Endothelial cell of umbilical vein (primary cell): ENCODE data around the gene CATSPER3. TPM values are rescaled to one million over a fixed set of nuclear protein-coding genes. Genes with fewer than 3 reads are reported as not detected.

Experiments used
- BruUV-seq: library from RNA; stranded (reverse); fragments of 400-500 nt; replicated peaks from 2 replicates; lab custom pipeline; 2021; lab: Mats Ljungman, UMichigan
- CTCF ChIA-PET: fragments of 300-600, 350-600 bp; sonication (Branson Sonifier 250); formaldehyde crosslinking; loops from one replicate; lab custom pipeline; 2021; ENCODE audit warnings: antibody characterized with exemption, inconsistent platforms; lab: Charles Lee
- POLR2A ChIA-PET: fragments of 300-600, 350-600 bp; sonication (Branson Sonifier 250); formaldehyde crosslinking; loops from one replicate; lab custom pipeline; 2021; ENCODE audit warnings: antibody characterized with exemption, inconsistent platforms; lab: Charles Lee
- DNase-seq: peaks from one replicate; pipeline ENCODE4 v3.0.0-alpha.2; 2011; ENCODE audit warnings: low read depth, low spot score
- FAIRE-seq: peaks from 2 replicates; lab custom pipeline; 2011; peaks lifted over from hg19 to GRCh38; lab: Jason Lieb, UNC
- H2AFZ ChIP-seq: 2 replicates; pipeline ENCODE4 v1.6.0; 2012; ENCODE audit warnings: low read depth, low read length, control low read depth, inconsistent platforms
- H3K27ac ChIP-seq: 2 replicates; pipeline ENCODE4 v1.5.1; 2011; ENCODE audit warnings: low read depth, mild to moderate bottlenecking, control low read depth, low read length, moderate library complexity; ENCODE audit not compliant: insufficient read depth
- H3K27me3 ChIP-seq, 2 experiments: 2 replicates each; pipeline versions ENCODE4 v1.6.0 to v1.6.1; 2011; ENCODE audit warnings: low read length in 2 of 2, mixed read lengths in 1 of 2; ENCODE audit not compliant: control insufficient read depth in 2 of 2, insufficient read depth in 2 of 2
- H3K36me3 ChIP-seq, 2 experiments: 2 replicates in 1 of 2; 3 replicates in 1 of 2; pipeline ENCODE4 v1.5.1; 2011; ENCODE audit warnings: low read length in 2 of 2, mild to moderate bottlenecking in 1 of 2, moderate library complexity in 1 of 2; ENCODE audit not compliant: control insufficient read depth in 2 of 2, insufficient read depth in 2 of 2; ENCODE audit errors: extremely low read depth in 1 of 2
- H3K4me1 ChIP-seq: 3 replicates; pipeline ENCODE4 v1.5.1; 2011; ENCODE audit warnings: mild to moderate bottlenecking, low read length; ENCODE audit not compliant: control insufficient read depth, insufficient read depth; ENCODE audit errors: extremely low read depth
- H3K4me2 ChIP-seq: 2 replicates; pipeline ENCODE4 v1.6.1; 2011; ENCODE audit warnings: low read length, control low read depth, mixed read lengths; ENCODE audit not compliant: insufficient read depth
- H3K4me3 ChIP-seq, 3 experiments: fragments of 200-600 bp in 1 of 3; sonication (generic), shearing (Covaris generic) in 1 of 3; replicated peaks in 1 of 3; 2 replicates each; pipeline ENCODE4 v1.5.1; 2011 to 2016; ENCODE audit warnings: control low read depth in 3 of 3, low read length in 3 of 3, mild to moderate bottlenecking in 2 of 3, inconsistent platforms in 1 of 3, low read depth in 1 of 3, moderate library complexity in 1 of 3; ENCODE audit not compliant: insufficient read depth in 1 of 3
- H3K79me2 ChIP-seq: 2 replicates; pipeline ENCODE4 v1.6.0; 2012; ENCODE audit warnings: low read length, inconsistent platforms; ENCODE audit not compliant: control insufficient read depth, insufficient read depth
- H3K9ac ChIP-seq: replicated peaks from 2 replicates; pipeline ENCODE3; 2011; ENCODE audit warnings: low read length, control low read depth; ENCODE audit not compliant: insufficient read depth; ENCODE audit errors: extremely low read depth
- H3K9me1 ChIP-seq: replicated peaks from 3 replicates; pipeline ENCODE4 v1.6.0; 2011; ENCODE audit warnings: mild to moderate bottlenecking, low read length; ENCODE audit not compliant: control insufficient read depth, insufficient read depth; ENCODE audit errors: extremely low read depth
- H3K9me3 ChIP-seq: replicated peaks from 2 replicates; pipeline ENCODE4 v1.5.1; 2012; ENCODE audit warnings: low read length, inconsistent platforms; ENCODE audit not compliant: control insufficient read depth, insufficient read depth
- H4K20me1 ChIP-seq: replicated peaks from 2 replicates; pipeline ENCODE3; 2011; ENCODE audit warnings: mild to moderate bottlenecking, low read length; ENCODE audit not compliant: control insufficient read depth, insufficient read depth; ENCODE audit errors: extremely low read depth
- CTCF ChIP-seq, 2 donors: IDR thresholded peaks; 1 replicate in 1 of 2; 2 replicates in 1 of 2; pipeline ENCODE4 v1.5.1; 2011; ENCODE audit warnings: low read length in 2 of 2, mild to moderate bottlenecking in 2 of 2, moderate library complexity in 2 of 2, control low read depth in 1 of 2, inconsistent platforms in 1 of 2, low read depth in 1 of 2; ENCODE audit not compliant: insufficient read depth in 1 of 2; ENCODE audit errors: extremely low read depth in 1 of 2
- EZH2 ChIP-seq: IDR thresholded peaks from 2 replicates; pipeline ENCODE4 v1.6.1; 2012; ENCODE audit warnings: borderline replicate concordance, low read depth, mild to moderate bottlenecking, moderate library complexity, low read length, inconsistent platforms; ENCODE audit not compliant: severe bottlenecking
- FOS ChIP-seq: IDR thresholded peaks from 2 replicates; pipeline ENCODE4 v1.6.1; 2011; ENCODE audit warnings: mild to moderate bottlenecking, low read length, moderate library complexity, borderline replicate concordance; ENCODE audit not compliant: insufficient read depth
- GATA2 ChIP-seq: IDR thresholded peaks from 2 replicates; pipeline ENCODE4 v1.7.0; 2011; ENCODE audit warnings: low read depth, mild to moderate bottlenecking, moderate library complexity, mixed read lengths, low read length; ENCODE audit not compliant: insufficient read length, insufficient read depth
- JUN ChIP-seq: IDR thresholded peaks from 2 replicates; pipeline ENCODE4 v1.6.1; 2011; ENCODE audit warnings: borderline replicate concordance, low read depth; ENCODE audit not compliant: insufficient read length, insufficient read depth
- MAX ChIP-seq: IDR thresholded peaks from 2 replicates; pipeline ENCODE4 v1.6.1; 2011; ENCODE audit not compliant: insufficient read depth, insufficient read length
- MYC ChIP-seq: IDR thresholded peaks from one replicate; pipeline ENCODE4 v1.6.1; 2011; ENCODE audit warnings: mild to moderate bottlenecking, low read depth, low read length
- POLR2A ChIP-seq: IDR thresholded peaks from 2 replicates; pipeline ENCODE4 v1.6.1; 2012; ENCODE audit warnings: low read depth, mild to moderate bottlenecking, control low read depth, low read length
- POLR2AphosphoS5 ChIP-seq: IDR thresholded peaks from 2 replicates; pipeline ENCODE4 v1.6.1; 2012; ENCODE audit warnings: low read depth, mild to moderate bottlenecking, control low read depth, low read length, moderate library complexity; ENCODE audit not compliant: insufficient read depth
- dilution Hi-C: fragments of 300-500 bp; cut with MboI; formaldehyde crosslinking; loops from one replicate; pipeline ENCODE4 v1.15.0; 2019; ENCODE audit warnings: low sequenced_read_pairs; ENCODE audit not compliant: extremely low pct_ligation_motif_present
- intact Hi-C: fragments of 100-400 bp; cut with micrococcal nuclease; formaldehyde crosslinking; loops from one replicate; pipeline ENCODE4 v1.10.0; 2022
- polyA plus RNA-seq, 4 experiments: library from polyadenylated mRNA; depleted of rRNA in 3 of 4; stranded (reverse) in 3 of 4; unstranded in 1 of 4; fragments of >200 nt; gene quantifications; 2 replicates each; pipeline versions ENCODE4 v1.2.1 to v1.2.3, GENCODE V29; 2011 to 2012; ENCODE audit warnings: missing spikeins in 1 of 4
- total RNA-seq: library from RNA; stranded (reverse); gene quantifications from 2 replicates; pipeline ENCODE4 v1.2.3, GENCODE V29; 2021

Gene CATSPER3
- total and polyA plus RNA-seq, 2 donors (not counting 3 experiments of a cell fraction or from before 2014, with no cell fraction given): 0.43 to 0.71 TPM

GRCh38 chr5:135042595-135042994 lies 74.9 kb downstream of the CATSPER3 start:
- no peak for DNase-seq
- no peaks in the 10 kb centered on the region for H3K4me1 ChIP-seq
- H3K36me3 ChIP-seq: no peaks in the 10 kb centered on the region
- H3K9me1 ChIP-seq: no peaks in the 10 kb centered on the region
- no peak for TF ChIP-seq POLR2A
- TF ChIP-seq GATA2: no peak
- TF ChIP-seq JUN: no peak
- no peak for TF ChIP-seq MAX
- no peak for TF ChIP-seq POLR2AphosphoS5
- H4K20me1 ChIP-seq: no peaks in the 10 kb centered on the region
- no peak for FAIRE-seq
- peaks cover 62 to 89% of the 10 kb centered on the region in 2 experiments for H3K27me3 ChIP-seq
- POLR2A ChIA-PET: interaction anchor here (0.6 kb wide), 1 partner anchor 323 kb away, joined by 4 read pairs; no protein-coding TSS in a partner anchor
- no peak overlapping the region for H3K27ac ChIP-seq
- no peak overlapping the region for H3K9ac ChIP-seq
- H2AFZ ChIP-seq: no peak overlapping the region
- intact Hi-C loops: loop anchor here (5.0 kb wide), 1 partner anchor 150 kb away; no protein-coding TSS in a partner anchor
- H3K79me2 ChIP-seq: no peaks in the 10 kb centered on the region
- BruUV-seq: no TSS peak
- H3K4me2 ChIP-seq: no peak overlapping the region
- no peaks in the 10 kb centered on the region for H3K9me3 ChIP-seq
- CTCF ChIA-PET: interaction anchor here (0.7 to 1.3 kb wide), 3 partner anchors 10 to 176 kb away, joined by 3 read pairs; no protein-coding TSS in a partner anchor
- H3K4me3 ChIP-seq: no peak overlapping the region
- dilution Hi-C loops: no loop called here

- no peak overlapping the region for H3K9ac ChIP-seq
- no peaks in the 10 kb centered on the region for H3K9me3 ChIP-seq
- intact Hi-C loops: no loop called here
- H3K4me1 ChIP-seq: no peaks in the 10 kb centered on the region
- BruUV-seq: no TSS peak
- DNase-seq (no peak), FAIRE-seq (no peak)
- H4K20me1 ChIP-seq: no peaks in the 10 kb centered on the region
- H3K9me1 ChIP-seq: no peaks in the 10 kb centered on the region
- no peak overlapping the region for H3K4me2 ChIP-seq
- no peak overlapping the region for H3K27ac ChIP-seq
- no peaks in the 10 kb centered on the region for H3K36me3 ChIP-seq
- dilution Hi-C loops: no loop called here
- peaks cover 55 to 86% of the 10 kb centered on the region in 2 experiments for H3K27me3 ChIP-seq
- TF ChIP-seq MYC (no peak), CTCF (IDR thresholded peaks at IDR 0.05; ENCODE audit: extremely low read depth in 1 of 2, insufficient read depth in 1 of 2, low read depth in 1 of 2, low read length in 2 of 2) (no peak), POLR2AphosphoS5 (no peak), MAX (no peak), EZH2 (no peak), GATA2 (no peak), FOS (no peak), POLR2A (no peak), JUN (no peak)
- POLR2A ChIA-PET: no interaction called here
- H2AFZ ChIP-seq: no peak overlapping the region
- H3K4me3 ChIP-seq: no peak overlapping the region
- H3K79me2 ChIP-seq: no peaks in the 10 kb centered on the region
- CTCF ChIA-PET: no interaction called here
Measured at GRCh38 chr5:135045488-135045887, 77.8 kb downstream of the CATSPER3 start.
